Muscle of leg (tissue), 11 donors: ENCODE data around the gene ATPAF2. TPM values are rescaled to one million over a fixed set of nuclear protein-coding genes. Genes with fewer than 3 reads are reported as not detected.

Experiments
- DNase-seq: peaks from one replicate; pipeline ENCODE4 v3.0.0; 2013
- H3K27ac ChIP-seq: one replicate; pipeline ENCODE4 v1.5.1; 2013; ENCODE audit warnings: mild to moderate bottlenecking, low read length, control low read depth
- H3K27me3 ChIP-seq: one replicate; pipeline ENCODE4 v1.6.1; 2013; ENCODE audit warnings: low read length; ENCODE audit not compliant: control insufficient read depth, insufficient read depth
- H3K36me3 ChIP-seq: one replicate; pipeline ENCODE4 v1.6.1; 2013; ENCODE audit warnings: low read length; ENCODE audit not compliant: control insufficient read depth, insufficient read depth
- H3K4me1 ChIP-seq: one replicate; pipeline ENCODE4 v1.6.1; 2013; ENCODE audit warnings: low read length; ENCODE audit not compliant: control insufficient read depth, insufficient read depth
- H3K4me3 ChIP-seq: one replicate; pipeline ENCODE4 v1.5.1; 2013; ENCODE audit warnings: low read length, control low read depth
- H3K9me3 ChIP-seq: replicated peaks from 2 replicates; pipeline ENCODE4 v1.6.1; 2013; ENCODE audit warnings: low read depth, low read length; ENCODE audit not compliant: control insufficient read depth
- WGBS: methylation state at CpG from one replicate; pipeline ENCODE4 v1.1.5; 2013; ENCODE audit warnings: missing lambda C conversion rate; ENCODE audit not compliant: insufficient coverage; 5-methylcytosine and 5-hydroxymethylcytosine counted together
- polyA plus RNA-seq, 8 donors: library from polyadenylated mRNA; unstranded; fragments of 120-200 nt; gene quantifications; one replicate each; pipeline versions ENCODE4 v1.2.1 to v1.2.3, GENCODE V29; 2013; ENCODE audit warnings: inconsistent platforms in 1 of 8, low replicate concordance in 1 of 8; ENCODE audit not compliant: insufficient read length in 8 of 8, insufficient read depth in 1 of 8
- total RNA-seq: library from RNA; stranded (reverse); fragments of 120-200 nt; gene quantifications from one replicate; pipeline ENCODE4 v1.2.4, GENCODE V29; 2013

The ATPAF2 gene
- total and polyA plus RNA-seq, 9 donors: 14.1 to 21.7 (median 16.5) TPM

- Histone ChIP-seq H3K4me3 (no peak overlapping the region), H3K27me3 (no peaks in the 10 kb centered on the region), H3K9me3 (peaks cover 1% of the 10 kb centered on the region), H3K36me3 (peaks cover 15% of the 10 kb centered on the region), H3K27ac (no peak overlapping the region), H3K4me1 (peaks cover 14% of the 10 kb centered on the region)
- no peak for DNase-seq
- WGBS: 92% methylated on average over 4 of the region's 5 CpGs
Observed at GRCh38 chr17:18015593-18015992, 23.4 kb downstream of the ATPAF2 start.

GRCh38 chr17:18014006-18014405, 25.0 kb downstream of the ATPAF2 start:
- Histone ChIP-seq H3K4me3 (no peak overlapping the region), H3K36me3 (peaks cover 15% of the 10 kb centered on the region), H3K4me1 (peaks cover 14% of the 10 kb centered on the region), H3K27ac (no peak overlapping the region), H3K9me3 (peaks cover 6% of the 10 kb centered on the region), H3K27me3 (no peaks in the 10 kb centered on the region)
- 100% methylated on average over 3 of the region's 6 CpGs for WGBS
- no peak for DNase-seq

DNA sequence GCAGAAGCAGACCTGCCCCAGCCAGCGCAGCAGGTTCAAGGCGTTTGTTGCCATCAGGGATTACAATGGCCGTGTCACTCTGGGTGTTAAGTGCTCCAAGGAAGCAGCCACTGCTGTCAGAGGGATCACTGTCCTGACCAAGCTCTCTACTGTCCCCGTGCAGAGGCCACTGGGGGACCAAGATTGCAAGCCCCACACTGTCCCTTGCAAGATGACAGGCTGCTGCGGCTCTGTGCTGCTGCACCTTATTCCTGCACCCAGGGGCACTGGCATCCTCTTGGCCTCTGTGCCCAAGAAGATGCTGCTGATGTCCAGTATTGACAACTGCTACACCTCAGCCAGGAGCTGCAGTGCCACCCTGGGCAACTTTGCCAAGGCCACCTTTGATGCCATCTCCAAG, 27.7 kb downstream of the ATPAF2 start:
- DNase-seq: no peak
- H3K9me3 ChIP-seq: peaks cover 6% of the 10 kb centered on the region
- H3K36me3 ChIP-seq: peaks cover 22% of the 10 kb centered on the region
- no peaks in the 10 kb centered on the region for H3K27me3 ChIP-seq
- H3K27ac ChIP-seq: no peak overlapping the region
- 93% methylated on average over 5 of the region's 5 CpGs for WGBS
- H3K4me3 ChIP-seq: no peak overlapping the region
- H3K4me1 ChIP-seq: peaks cover 2% of the 10 kb centered on the region

- DNase-seq: no peak
- no peak overlapping the region for H3K4me3 ChIP-seq
- no peak overlapping the region for H3K27ac ChIP-seq
- no peaks in the 10 kb centered on the region for H3K27me3 ChIP-seq
- whole genome bisulfite sequencing: 85% methylated on average over 7 of the region's 8 CpGs
- no peaks in the 10 kb centered on the region for H3K4me1 ChIP-seq
- H3K9me3 ChIP-seq: peaks cover 6% of the 10 kb centered on the region
- peaks cover 13% of the 10 kb centered on the region for H3K36me3 ChIP-seq
Observed at GRCh38 chr17:18009609-18010420, 29.2 kb downstream of the ATPAF2 start.

DNA sequence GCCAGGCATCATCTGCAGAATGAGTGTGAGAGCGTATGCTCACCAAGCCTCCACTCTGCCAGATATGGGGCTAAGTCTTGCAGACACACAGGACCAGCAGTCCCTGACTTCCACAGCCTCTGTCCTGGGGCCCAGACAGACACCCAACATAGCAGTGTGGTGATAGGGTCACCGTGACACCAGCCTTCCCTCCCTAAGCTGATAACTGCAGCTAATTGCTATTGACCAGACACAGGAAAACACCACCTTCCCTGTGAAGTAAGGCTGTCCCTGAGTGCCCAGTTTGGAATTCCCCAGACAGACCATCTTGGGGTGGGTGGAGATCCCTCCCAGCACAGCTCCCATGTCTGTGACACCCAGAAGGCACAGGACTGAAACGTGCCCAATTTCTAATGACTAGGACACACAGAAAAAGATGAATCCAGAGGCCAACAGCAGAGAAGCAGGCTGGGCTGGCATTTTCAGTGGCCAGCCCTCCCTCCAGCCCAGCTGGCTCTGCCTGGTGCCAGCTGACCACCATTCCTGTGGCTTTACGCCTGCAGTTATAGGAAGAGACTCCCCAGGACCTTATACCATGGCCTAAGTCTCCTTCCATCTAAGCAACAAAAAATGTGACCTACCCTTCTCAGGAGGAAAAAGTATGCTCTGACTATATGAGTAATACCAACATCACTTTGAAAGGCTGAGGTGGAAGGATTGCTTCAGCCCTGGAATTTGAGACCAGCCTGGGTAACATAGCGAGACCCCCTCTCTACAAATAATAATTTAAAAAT, 30.3 kb downstream of the ATPAF2 start:
- no peak for DNase-seq
- Histone ChIP-seq H3K27ac (no peak overlapping the region), H3K36me3 (peaks cover 6% of the 10 kb centered on the region), H3K4me1 (peaks cover 7% of the 10 kb centered on the region), H3K4me3 (no peak overlapping the region), H3K27me3 (no peaks in the 10 kb centered on the region), H3K9me3 (peaks cover 6% of the 10 kb centered on the region)
- 60% methylated on average over 1 of the region's 5 CpGs for WGBS

GRCh38 chr17:18006495-18007239, 32.3 kb downstream of the ATPAF2 start:
- WGBS: 55% methylated on average over 19 of the region's 31 CpGs

DNA sequence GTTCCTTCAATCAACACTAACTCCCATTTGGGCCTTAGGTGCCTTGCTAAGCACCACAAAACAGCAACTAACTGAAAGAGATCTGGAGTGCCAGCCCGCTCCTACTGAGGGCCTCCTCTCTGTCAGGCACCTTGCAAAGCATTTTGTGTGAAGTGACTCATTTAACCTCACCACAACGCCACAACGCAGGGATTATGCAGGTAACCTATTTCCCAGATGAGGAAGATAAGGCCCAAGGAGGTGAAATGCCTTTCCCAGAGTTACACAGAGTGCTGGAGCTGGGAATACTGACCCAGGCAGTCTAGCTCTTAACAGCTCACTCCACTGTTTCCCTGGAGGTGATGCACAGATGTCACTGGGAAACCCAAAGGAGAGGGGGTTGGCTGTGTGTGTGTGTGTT, 33.5 kb downstream of the ATPAF2 start:
- Histone ChIP-seq H3K4me1 (peaks cover 7% of the 10 kb centered on the region), H3K4me3 (no peak overlapping the region), H3K27me3 (no peaks in the 10 kb centered on the region), H3K27ac (no peak overlapping the region), H3K9me3 (peaks cover 3% of the 10 kb centered on the region), H3K36me3 (peaks cover 6% of the 10 kb centered on the region)
- WGBS: 40% methylated on average over 1 of the region's 3 CpGs
- DNase-seq: no peak

More at GRCh38 chr17:18006495-18007239, 32.3 kb downstream of the ATPAF2 start:
- Histone ChIP-seq H3K4me1 (peaks cover 7% of the 10 kb centered on the region), H3K9me3 (peaks cover 6% of the 10 kb centered on the region), H3K27ac (no peak overlapping the region), H3K4me3 (no peak overlapping the region), H3K27me3 (no peaks in the 10 kb centered on the region), H3K36me3 (peaks cover 6% of the 10 kb centered on the region)
- no peak for DNase-seq

DNA sequence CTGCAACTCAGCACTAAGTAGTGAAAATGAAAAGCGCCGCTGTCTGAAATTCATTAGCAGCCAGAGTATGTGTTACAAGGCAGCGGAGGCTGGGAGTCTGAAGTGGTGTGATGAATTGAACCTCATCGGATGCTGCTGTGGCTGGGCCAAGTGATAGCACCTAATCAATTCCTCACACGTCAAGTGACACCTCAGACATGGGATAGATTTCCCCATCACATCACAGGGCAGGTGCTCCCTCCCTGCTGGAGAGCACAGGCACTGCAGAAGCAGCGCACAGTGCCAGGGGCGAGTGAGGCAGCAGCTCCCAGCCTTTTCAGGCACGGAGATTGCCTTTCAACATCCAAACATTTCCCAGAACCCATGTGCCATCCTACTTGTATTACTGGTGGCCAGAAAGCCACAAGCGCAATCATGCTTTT, 34.1 kb downstream of the ATPAF2 start:
- 57% methylated on average over 3 of the region's 9 CpGs for WGBS
- Histone ChIP-seq H3K9me3 (no peaks in the 10 kb centered on the region), H3K27me3 (no peaks in the 10 kb centered on the region), H3K4me3 (no peak overlapping the region), H3K36me3 (peaks cover 6% of the 10 kb centered on the region), H3K27ac (no peak overlapping the region), H3K4me1 (peaks cover 7% of the 10 kb centered on the region)
- DNase-seq: no peak

DNA sequence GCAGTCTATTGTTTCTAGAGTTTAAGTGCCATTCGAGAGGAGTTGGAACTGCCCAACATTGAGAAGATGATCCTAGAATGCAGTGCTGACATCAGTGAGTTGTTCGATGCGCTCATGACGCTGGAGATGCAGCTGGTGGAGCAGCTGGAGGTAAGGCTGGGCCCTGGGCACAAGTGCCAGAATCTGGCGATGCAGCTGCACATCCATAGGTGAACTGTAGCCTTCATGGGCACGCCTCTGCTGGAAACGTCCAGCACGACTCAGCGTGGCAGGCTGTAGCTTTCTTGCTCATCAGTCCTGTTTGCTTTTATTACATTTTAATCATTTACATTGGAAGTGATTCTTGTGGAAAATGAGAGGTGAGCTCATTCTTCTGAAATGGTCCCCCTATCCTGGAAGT, 34.6 kb downstream of the ATPAF2 start:
- no peak overlapping the region for H3K4me3 ChIP-seq
- no peaks in the 10 kb centered on the region for H3K9me3 ChIP-seq
- no peak overlapping the region for H3K27ac ChIP-seq
- peak; percentile 52 for DNase-seq
- H3K36me3 ChIP-seq: peaks cover 6% of the 10 kb centered on the region
- WGBS: 59% methylated on average over 5 of the region's 9 CpGs
- no peaks in the 10 kb centered on the region for H3K27me3 ChIP-seq
- H3K4me1 ChIP-seq: peaks cover 7% of the 10 kb centered on the region

DNA sequence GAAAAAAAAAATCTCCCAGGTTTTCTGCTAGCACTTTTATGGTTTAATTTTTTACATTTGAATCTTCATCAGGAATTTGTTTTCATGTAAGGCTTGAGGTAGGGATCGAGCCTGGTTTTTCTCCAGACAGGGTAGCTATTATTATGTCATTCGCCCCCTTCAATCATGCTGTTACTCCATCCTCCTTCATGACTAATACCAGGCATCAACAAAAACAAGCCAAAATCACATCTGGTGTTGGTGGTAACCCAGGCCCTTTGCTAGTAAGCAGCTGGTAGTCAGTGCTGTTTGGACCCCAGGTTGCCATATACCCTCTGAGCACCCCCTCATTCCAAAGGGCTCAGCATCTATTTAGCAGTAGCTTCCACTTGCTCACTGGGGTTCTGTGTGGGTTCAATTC, 36.8 kb downstream of the ATPAF2 start:
- Histone ChIP-seq H3K9me3 (no peaks in the 10 kb centered on the region), H3K4me1 (peaks cover 7% of the 10 kb centered on the region), H3K36me3 (no peaks in the 10 kb centered on the region), H3K27ac (no peak overlapping the region), H3K4me3 (no peak overlapping the region), H3K27me3 (no peaks in the 10 kb centered on the region)
- DNase-seq: no peak
- 86% methylated on average over 1 of the region's 2 CpGs for WGBS
